Measurements from ENCODE around the gene GIMAP8. TPM values are rescaled to one million over a fixed set of nuclear protein-coding genes. Genes with fewer than 3 reads are reported as not detected.

The GIMAP8 gene
- total RNA-seq, 1 donor = 4.8 TPM

DNA sequence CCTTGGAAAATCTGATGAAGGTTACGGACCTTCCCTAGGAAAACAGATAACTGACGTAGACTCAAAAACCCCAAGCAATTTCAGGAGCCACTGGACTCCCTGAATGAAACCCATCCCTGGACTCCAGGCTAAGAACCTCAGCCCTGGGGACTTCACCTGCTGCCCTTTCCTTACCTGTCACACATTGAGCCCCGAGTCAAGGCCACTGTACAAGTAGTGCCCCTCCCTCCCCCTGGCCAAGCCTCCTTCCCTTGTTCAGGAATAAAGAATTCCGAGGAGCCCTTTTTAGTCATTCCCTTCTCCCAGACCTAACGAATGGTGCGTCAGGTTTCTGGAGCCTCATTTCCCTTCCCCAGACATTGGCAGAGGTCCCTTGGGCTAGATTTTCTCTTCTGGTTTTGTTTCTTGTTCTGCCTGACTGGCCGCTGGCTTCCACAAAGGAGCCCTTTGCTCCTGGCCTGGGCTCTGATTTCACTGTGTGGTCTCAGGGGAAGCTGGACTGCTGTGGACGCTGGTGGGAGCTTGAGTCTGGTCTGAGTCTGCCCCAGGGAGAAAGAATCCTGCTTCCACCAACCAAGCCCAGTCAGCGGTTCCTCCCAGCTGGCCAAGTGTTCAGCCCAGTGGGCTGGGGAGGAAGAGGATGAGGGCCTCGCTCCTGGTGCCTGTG, 39.6 kb upstream of the GIMAP8 start:
- no peak for DNase-seq (ENCODE audit: low read depth in 2 of 3, low spot score in 2 of 3)

DNA sequence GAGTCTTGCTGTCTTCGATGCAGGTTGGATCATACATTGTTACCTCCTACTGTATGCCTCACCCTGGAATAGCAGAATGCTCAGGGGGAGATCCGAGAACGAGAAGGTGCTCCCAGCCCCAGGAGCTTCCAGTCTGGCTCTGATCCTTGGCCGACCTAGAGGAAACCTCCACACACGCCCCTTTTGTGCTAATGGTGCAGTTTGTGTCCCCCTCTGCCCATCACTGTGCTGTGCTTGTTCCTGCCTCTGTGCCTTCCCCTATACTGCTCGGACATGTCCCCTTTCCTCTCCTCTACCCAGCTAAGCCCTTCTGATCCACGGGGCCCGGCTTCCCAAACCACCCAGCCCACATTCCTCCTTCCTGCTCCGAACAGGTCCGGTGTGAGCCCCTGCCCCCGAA, 38.8 kb upstream of the GIMAP8 start:
- DNase-seq (ENCODE audit: low read depth in 2 of 3, low spot score in 2 of 3) = no peak

DNA sequence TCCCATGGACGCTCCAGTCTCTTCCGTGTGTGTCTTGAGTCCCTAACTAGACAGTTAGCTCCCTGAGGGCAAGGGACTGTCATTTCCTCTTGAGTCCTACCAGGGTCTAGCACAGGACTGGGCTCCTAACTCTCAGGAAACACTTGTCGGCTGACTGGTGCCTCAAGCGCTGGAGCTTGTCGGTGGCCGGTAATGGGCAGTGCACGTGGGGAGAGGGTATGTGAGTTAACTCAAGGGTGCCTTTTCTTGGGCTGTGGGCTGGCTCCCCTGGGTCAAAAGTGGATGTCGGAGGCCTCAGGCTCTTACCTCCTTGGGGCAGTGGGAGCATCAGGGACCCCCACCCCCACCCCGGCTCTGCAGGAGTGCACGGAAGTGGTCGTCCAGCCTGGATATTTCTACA, 38.4 kb upstream of the GIMAP8 start:
- DNase-seq (ENCODE audit: low read depth in 2 of 3, low spot score in 2 of 3) = no peak

DNA sequence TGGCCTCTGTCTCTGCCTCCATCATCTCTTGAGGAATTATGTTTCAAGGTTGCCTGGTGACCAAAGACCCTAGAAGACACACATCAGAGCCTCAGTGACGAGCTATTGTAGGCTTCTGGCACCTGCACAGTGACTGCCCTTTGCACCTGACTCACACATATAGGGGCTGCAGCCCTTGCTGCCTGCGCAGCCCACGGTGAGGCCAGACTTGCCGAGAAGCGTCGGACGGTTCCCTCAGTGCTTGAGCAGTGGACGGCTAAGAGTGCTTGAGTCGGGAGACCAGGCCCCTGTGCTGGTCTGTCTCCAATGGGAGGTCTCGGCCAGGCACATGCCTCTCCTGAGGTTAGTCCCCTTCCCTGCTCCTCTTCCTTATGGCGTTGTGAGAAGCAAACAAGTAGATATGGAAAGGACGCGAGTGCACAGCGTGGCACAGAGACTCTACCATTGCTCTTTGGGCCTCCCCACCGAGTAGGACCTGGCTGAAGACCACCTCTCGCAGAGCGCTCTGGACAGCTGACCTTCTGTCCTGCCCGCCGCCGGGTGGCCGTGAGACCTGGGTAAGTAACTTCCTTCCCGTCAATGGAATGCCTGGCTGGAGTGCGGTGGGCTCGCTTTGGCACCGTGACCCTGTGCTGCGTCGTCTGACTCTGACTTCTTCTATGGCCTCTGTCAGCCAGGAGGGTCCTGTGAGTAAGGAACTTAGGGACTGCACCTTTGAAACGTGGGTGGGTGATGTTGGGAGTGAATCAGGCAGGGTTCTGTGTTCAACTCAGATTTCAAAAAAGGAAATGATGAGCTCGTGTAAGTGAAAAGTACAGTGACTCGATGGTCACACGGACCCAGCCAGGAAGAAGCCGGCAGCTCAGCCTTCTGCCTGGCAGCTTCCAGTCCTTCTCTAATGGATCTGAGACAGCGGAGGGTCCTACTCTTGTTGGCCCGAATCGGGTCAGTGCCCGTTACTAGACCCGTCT, 37.6 kb upstream of the GIMAP8 start:
- DNase-seq (ENCODE audit: low read depth in 2 of 3, low spot score in 2 of 3) = no peak

DNA sequence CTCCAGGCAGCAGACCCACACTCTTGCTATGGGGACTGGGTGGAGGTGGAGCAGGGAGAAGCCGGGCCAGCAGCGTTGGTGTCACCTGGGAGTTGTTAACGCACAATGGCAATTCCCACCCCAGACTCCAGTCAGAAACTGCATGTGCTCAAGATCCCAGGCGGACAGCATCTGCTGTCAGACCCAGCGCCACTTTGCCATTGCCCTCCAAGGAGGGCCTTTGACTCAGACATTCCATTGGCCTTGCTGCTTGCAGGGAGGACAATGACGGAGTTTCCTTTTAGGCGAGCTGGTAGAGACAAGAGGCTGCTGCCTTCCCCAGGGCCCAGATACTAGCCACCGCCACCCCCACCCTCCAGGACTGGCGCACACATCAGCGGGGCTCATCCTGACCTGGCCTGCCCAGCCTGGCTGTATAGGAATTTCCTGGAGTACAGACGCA, 36.8 kb upstream of the GIMAP8 start:
- DNase-seq (ENCODE audit: low read depth in 2 of 3, low spot score in 2 of 3) = no peak

DNA sequence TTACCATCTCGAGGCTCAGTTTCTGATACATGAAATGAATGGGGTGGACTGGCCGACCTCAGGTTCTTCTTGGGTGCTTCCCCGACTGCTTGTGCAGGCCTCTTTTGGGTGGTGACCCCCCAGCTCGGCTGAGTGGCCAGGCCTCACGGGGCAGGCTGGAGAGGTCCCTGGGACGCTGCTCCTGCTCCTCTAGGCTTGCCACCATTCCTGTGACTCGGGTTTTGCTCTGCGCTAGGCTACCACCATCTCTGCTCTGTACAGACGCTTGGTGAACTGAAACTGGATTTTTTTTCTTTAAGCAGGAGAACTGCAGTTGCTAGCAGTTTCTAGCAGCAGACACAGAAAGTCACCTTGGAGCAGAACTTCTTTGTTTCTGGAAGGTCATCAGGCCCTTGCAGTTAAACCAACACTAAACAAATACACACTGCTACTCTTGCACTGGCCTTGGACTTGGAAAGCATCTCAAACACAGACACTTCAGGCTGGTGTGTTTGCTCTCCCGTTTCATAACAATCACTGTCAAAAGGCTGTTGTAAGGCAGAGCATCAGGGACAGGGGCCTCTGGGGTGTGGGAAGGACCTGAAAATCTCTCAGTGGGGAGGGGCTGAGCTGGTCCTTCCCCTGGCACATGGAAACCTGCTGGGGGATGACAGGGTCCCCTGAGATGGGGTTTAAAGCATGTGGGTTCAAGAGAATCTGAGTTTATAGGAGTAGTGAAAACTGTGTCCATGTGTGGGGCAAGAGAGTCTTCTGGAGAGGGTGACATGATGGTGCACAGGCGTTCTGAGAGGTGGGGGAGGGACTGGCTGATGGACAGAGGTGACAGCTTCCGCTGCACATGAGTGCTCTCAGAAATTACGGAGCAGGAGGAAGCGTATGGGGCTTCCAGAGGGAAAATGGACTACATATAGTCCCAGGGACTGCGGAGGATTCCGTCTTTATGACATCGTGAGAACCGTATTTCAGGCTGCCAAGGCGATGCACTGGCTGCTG, 35.0 kb upstream of the GIMAP8 start:
- no peak for DNase-seq (ENCODE audit: low read depth in 2 of 3, low spot score in 2 of 3)

DNA sequence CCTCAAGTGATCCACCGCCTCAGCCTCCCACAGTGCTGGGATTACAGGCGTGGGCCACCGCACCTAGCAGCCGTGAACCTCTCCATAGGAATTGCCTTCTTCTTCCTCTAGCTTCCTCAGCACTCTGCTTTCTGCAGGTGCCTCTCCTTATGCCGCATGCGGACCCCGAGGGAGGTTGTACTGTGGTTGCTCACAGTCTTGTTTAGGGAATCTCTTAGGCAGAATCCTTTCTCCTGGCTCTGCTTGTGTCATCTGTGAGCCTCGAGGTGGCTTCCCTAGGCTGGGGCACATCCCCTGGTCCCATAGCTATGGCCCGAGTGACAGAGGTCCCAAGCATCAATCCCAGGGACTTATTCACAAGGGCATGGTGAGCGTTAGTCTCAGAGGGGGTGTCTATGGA, 33.2 kb upstream of the GIMAP8 start:
- no peak for DNase-seq (ENCODE audit: low read depth in 2 of 3, low spot score in 2 of 3)

DNA sequence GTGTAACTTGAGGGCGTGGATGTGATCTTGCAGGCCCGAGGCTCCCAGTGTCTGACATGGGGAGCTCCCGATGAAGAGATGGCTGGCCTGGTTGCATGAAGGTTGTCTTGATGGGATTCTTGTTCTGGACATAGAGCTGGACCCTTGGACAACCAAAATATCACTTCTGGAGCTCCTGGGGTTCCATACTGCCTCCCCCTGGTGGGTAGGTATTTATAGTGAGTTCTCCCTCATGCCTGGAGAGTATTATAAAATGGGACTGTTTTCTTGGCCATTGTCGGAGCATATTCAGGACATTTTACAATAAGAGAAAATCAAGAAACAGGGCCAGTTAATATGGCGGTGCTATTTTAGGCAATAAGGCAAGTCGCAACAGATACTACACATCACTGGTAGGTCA, 32.6 kb upstream of the GIMAP8 start:
- no peak for DNase-seq (ENCODE audit: low read depth in 2 of 3, low spot score in 2 of 3)

DNA sequence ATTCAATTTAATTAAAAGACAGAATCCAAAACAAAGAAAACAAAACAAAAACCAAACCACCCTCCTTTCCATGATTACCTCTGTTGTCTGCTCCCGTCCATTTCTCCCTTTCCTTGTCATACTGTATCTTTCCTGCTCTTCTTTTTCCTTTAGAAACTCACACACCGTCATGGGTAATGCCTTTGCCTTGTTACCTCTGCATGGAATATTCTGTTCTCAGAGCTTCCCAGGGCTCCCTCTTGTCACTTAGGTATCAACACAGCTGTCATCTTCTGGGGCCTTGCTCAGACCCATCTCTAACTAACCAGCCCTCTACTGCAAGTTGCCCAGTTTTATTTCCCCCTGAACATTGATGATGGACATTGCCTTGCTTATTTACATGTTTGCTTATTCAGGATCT, 30.2 kb upstream of the GIMAP8 start:
- DNase-seq (ENCODE audit: low read depth in 2 of 3, low spot score in 2 of 3) = no peak

DNA sequence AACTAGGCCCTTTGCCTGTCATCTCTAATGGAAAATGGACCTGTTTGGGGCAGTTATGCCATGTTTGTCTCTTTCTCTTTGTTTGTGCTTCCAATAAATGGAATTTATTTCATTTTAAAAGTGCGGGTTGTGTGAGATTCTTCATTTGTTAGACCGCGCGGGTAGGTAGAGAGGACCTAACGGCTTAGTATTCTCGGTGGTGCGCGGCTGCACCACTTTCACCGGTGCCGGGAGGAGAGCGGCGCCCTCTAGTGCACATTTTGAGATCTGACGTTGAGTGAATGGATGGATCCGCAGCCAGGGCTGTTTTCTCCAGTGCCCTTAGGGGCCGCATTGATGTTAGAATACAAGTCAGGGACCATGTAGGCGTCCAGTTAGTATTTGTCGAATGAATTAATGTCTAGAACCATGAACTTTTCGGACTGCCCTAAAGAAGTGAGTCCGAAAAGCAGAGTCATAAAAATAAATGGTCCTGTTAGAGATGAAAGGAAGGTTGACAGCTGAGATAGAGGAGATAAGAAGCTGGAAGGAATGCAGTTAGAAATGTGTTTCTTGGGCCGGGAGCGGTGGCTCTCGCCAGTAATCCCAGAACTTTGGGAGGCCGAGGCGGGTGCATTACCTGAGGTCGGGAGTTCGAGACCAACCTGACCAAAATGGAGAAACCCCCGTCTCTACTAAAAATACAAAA, 29.3 kb upstream of the GIMAP8 start:
- DNase-seq (ENCODE audit: low read depth in 2 of 3, low spot score in 2 of 3) = peak; percentile 75 to 87 (median 82)

DNA sequence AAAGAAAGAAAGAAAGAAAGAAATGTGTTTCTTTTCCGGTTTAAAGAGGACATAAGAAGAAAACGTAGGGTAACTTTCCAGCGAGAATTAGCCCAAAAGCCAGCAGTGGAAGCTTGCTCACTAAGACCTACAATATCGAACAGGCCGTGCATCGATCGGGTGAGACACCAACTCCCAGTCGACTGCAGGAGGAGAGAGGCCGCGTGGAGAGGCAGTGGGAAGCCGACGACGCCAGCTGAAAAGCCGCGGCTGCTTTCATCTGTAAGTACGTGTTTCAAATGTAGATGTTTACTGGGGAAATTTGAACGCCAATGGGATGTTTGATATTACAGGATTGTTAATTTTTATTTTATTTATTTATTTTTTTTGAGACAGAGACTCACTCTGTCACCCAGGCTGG, 28.6 kb upstream of the GIMAP8 start:
- no peak for DNase-seq (ENCODE audit: low read depth in 2 of 3, low spot score in 2 of 3)

DNA sequence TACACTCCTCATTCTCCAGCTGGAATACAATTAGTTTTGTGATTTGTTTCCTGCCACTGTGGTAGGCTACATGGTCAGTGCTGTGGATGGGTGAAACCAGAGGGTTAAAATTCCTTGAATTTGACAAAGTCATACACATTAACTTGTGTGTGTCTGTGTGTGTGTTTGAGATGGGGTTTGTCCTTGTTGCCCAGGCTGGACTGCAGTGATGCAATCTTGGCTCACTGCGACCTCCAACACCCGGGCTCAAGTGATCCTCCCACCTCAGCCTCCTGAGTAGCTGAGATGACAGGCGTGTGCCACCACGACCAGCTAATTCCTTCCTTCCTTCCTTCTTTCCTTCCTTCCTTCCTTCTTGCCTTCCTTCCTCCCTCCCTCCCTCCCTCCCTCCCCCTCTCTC, 24.8 kb upstream of the GIMAP8 start:
- no peak for DNase-seq (ENCODE audit: low read depth in 2 of 3, low spot score in 2 of 3)

DNA sequence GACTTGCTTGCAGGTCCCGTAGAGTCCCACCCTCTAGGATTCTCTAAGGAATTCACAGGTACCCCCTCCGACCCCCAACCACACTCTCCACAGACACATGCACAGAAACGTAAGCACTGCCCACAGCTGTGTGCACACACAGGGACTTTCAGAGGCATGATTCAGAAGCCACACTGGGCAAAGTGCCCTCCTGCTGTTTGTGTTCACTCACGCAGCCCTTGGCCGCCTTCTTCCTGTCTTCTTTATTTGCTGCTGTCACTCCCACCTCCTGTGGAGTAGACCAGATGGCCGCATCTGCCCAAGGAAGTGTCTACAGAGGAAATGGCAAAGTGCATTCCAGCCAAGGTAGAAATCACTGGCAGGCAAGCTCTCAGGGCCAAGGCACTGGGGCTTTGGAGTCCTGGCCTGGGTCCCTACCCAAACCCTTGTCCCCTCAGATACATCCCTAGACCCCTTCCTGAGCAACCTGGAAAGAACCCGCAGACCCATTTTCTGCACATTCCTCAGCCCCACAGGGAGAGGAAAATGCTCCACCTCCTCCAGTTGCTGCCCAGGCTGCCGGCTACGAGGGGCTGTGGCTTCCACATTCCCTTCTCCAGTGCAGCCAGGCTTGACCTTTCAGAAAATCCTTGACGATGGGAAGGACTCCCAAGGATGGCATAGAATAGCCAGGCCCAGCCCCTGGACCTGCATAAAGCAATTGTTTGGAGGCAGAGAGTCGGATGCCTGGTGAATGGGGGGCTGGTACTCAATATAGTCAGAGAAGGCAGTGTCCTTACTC, 21.6 kb upstream of the GIMAP8 start:
- peak in 2 of 3 donors; percentile 78 for DNase-seq (ENCODE audit: low read depth in 2 of 3, low spot score in 2 of 3)

DNA sequence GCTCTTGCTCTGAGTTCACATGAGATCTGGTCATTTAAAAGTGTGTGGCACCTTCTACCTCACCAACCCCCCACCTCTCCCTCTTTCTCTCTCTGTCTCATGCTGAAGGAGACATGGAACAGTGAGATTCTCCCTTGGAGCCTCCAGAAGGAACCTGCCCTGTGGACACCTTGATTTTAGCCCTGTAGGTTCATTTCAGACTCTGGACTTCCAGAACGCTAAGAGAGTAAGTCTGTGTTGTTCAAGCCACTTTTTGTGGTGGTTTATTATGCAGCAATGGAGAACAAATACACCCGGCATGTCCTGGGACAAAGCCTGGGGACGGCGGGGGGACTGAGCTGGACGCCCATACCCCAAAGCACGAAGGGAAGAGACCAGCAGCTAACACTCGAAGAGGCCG, 20.7 kb upstream of the GIMAP8 start:
- no peak for DNase-seq (ENCODE audit: low read depth in 2 of 3, low spot score in 2 of 3)

DNA sequence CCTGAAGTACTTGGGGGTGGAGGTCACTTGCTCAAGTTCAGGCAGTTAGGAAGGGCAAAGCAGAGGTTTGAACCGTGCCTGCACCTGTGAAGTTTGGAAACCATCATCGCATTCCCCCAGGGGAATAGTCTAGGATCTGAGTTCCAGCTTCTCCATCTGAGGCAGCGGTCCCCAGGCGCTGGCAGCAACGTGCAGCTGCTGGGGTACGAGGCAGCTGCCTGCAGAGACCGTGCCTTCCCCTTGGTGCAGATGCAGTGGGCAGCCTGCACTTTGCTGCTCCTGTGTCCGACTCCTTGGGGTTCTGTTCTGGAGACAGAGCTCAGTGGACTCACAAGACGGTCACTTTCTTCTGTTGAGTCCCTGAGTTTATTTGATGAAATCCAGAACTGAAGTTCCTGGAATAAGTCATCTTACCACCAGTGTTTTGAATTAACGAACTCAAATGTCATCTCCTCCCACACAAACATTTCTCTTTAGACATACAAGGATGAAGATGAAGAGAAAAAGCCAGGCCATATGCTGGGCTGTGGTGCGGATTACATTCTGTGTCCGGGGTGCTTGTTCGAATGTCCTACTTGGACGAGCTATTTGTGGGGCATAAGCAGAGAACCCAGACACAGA, 19.9 kb upstream of the GIMAP8 start:
- no peak for DNase-seq (ENCODE audit: low read depth in 2 of 3, low spot score in 2 of 3)

DNA sequence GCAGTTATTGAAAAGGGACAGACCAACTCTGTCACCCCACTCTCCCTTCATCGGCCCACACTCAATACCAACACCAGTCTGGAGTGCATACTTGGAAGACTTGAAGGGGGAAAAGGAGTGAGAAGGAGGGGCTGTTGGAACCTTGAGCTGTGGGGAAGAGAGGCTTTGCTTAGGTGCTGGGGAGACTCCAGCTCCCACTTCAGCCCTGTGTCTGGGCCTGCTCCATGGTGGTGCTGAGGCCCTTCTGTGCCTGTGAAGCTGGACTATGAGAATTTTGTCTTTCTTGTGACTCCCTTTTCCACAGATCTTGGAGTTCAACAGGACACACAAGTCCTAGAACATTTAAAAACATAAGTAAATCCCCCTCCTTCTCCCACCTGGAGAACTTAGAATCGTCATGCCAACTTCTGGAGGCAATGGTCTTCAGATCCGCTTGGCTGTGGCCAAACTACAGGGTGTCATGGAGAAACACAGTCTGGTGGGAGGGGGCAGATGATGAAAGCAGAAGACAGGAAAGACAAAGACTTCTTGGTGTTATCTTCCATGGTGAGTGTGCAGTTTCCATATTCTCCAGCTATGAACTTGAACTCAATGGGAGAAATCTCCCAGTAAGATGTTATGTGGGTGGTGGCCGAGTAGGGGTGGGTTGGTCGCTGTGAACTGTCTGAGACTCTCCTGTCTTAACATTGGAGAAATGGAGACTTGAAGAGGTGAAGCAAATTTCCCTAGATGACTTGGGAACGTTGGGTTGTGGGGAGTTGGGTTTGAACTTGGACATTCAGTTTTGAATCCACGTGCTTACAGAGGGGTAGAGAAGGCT, 18.4 kb upstream of the GIMAP8 start:
- DNase-seq (ENCODE audit: low read depth in 2 of 3, low spot score in 2 of 3) = no peak

DNA sequence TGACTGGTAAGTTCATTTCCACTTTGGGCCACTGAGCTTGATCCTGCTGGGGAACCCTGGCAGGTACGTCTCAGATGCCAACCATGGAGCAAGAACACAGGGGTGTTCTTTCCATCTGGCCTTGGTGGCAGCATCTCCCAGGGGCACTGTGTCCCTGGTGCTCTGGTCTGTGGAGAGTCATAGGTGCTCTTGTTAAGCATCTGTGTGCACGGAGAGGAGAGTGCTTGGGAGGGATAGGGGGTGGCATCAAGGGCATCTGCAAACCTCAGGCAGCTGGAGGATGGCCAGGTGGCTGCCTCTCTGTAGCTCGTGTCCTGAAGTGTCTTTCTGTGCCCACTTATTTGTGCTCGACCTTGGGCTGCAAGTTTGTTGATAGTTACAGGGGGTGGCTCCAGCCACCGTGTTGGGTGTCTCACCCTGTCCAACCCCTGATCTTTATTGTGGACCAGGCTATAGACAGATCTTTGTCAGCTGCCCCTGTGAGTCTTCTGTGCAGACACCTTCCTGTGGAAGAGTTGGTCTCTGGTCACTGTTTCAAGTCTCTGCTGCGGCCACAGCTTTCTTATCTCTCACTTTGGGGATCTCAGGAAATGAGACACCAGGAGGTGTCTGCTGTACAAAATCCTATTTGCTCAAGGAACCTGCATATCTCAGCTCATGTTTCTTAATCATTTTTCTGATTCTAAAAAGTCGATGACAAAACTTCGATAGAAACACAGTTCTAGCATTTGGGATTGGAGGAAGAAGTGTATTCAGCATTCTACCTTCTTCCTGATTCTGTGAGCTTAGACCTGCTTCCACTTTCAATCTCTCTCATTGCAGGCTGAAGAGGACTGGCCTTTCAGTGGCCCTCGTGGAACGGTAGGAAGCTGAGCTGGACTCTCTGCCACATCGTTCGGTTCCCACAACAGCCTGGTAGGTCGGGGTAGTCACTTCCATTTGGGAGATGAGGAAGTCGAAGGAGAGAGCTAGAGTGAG, 17.2 kb upstream of the GIMAP8 start:
- no peak for DNase-seq (ENCODE audit: low read depth in 2 of 3, low spot score in 2 of 3)
